22Rv1 (cell line): ENCODE measurements around the gene PRELID3B.

Experiments used
- H3K27ac ChIP-seq: fragments of 450-650 bp; 2 replicates; pipeline ENCODE4 v1.5.1; 2017
- CTCF ChIP-seq: fragments of 450-650 bp; IDR thresholded peaks from 2 replicates; pipeline ENCODE4 v1.5.1; 2017; ENCODE audit warnings: mild to moderate bottlenecking
- ZFX ChIP-seq: fragments of 450-650 bp; IDR thresholded peaks from 2 replicates; pipeline ENCODE4 v1.6.1; 2017; ENCODE audit warnings: antibody characterized with exemption, borderline replicate concordance

Gene PRELID3B

DNA sequence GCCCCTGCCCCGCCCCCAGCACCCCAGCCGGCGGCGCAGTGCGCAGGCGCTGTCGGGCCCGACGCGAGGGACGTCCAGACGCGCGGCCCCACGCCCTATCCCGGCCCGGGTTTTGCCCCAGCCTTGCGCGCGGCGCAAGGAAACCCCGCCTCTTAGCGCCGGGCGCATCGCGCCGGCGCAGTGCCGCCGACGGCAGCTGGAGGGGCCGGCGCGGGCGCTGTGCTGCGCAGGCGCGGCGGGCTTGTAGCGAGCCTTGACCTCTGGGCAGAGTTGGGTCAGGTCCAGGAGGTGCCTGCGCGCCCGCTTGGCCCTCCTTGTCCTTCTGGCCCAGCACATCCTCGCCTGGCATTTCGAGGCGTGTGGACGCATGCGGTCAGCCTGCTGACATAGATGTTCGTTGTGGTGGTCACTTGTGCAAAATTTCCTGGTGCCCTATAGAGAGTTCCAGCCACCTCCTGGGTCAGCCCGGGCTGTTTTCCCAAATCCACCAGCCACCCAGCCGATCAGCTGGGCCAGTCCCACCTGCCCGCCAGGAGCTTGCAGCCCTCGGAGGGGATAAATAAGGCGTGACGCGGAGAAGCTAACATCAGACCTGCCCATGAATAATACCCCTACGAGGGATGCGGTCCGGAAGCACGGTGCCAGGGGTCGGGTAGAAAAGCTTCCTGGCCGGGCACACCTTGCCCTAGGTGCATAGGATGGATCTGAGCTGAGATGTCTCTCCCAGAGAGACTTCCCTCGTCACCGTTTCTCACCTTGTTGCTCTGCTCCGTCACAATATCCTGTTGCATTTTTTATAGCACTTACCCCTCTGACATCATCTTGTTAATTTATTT is 428 bp upstream of the PRELID3B start:
- TF ChIP-seq ZFX: no peak
- no peak for TF ChIP-seq CTCF
- H3K27ac ChIP-seq: peak overlapping the region; percentile 66

DNA sequence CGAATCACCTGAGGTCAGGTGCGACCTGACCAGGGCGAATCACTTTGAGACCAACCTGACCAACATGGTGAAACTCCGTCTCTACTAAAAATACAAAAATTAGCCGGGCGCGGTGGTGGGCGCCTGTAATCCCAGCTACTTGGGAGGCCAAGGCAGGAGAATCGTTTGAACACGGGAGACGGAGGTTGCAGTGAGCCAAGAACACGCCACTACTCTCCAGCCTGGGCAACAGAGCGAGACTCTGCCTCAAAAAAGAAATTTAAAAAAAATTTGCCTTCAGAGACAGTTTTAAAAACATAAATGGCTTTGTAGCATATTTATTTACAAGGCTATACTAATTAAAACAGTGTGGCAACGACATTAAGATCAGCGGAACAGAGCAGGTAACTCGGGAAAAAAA is 1.1 kb downstream of the PRELID3B start:
- H3K27ac ChIP-seq: peak overlapping the region; percentile 66; the same call in 1 of the 2 replicates

DNA sequence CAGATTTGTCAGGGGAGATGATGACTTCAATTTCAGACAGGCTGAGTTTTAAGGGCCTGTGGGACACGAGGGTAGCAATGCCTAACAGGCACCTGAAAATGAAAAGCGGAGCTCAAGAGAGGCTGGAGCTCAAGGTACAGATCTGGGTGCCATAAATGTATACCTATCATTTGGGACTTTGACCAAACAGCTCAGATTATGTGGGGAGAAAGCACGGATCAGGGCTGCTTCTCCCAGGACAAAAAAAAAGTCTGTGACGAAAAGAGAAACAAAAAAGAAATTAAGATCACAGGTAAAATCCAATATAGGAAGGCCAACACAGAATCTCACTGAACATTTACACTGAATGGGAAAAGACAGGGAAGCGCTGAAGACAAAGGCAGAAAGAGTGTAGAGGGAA is 1.9 kb downstream of the PRELID3B start:
- TF ChIP-seq ZFX (no peak), CTCF (no peak)
- H3K27ac ChIP-seq: no peak overlapping the region

DNA sequence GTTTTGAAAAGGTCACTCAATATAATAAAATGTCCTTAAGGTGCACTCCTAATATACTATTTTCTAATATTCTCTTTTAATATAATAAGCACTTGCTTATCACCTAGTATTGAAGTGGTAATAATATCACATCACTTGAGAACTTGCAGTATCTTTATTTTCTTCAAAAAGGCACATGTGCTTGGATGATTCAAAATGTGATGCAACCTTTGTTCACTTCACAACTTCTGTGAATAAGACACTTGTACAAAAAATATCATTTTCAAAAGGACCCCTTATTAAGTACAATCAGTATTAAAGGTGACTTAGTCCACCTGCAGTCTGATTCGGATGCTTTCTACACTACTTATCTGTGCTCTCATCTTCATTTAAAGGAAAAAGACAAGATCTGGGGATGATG is 3.4 kb downstream of the PRELID3B start:
- TF ChIP-seq ZFX (no peak), CTCF (no peak)

DNA sequence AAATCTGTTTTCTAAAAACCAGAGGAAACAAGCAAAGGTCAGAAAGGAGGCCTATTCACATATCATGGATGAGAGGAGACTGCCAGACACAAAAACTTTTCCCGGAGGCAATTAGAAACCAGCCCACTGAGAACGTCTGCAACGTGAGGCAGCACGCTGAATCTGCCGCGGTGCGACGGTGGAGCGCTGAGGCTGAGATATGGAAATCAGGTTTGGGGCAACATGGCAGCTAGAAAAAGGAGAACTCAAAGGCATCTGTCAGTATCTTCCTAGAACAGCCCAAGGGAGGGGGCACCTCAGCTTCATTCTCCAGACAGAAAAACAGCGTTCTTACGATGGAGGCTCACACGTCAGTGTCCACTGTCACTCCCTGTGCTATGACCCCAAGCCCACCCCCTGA is 5.2 kb downstream of the PRELID3B start:
- H3K27ac ChIP-seq: no peak overlapping the region
- TF ChIP-seq CTCF (no peak), ZFX (no peak)

More for the DNA sequence above, 3.4 kb downstream of the PRELID3B start:
- H3K27ac ChIP-seq: no peak overlapping the region

DNA sequence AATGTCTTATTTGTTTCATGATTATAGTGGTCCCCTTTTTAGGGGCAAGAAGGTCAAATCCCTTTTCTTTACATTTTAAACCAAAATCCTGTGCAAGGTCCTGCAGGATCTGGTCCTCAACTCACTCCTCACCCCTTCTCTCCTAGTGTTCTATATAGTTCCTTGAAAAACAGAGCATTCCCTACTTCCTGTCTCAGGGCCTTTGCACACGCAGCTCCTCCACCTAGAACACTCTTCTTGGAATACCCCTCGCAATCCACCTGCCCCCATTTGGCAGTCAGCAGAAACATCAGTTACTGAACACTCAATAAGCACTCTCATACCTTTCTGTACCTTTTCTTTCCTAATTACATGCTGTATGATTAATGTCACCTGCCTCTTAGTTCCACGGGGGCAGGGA is 7.2 kb downstream of the PRELID3B start:
- H3K27ac ChIP-seq: no peak overlapping the region

DNA sequence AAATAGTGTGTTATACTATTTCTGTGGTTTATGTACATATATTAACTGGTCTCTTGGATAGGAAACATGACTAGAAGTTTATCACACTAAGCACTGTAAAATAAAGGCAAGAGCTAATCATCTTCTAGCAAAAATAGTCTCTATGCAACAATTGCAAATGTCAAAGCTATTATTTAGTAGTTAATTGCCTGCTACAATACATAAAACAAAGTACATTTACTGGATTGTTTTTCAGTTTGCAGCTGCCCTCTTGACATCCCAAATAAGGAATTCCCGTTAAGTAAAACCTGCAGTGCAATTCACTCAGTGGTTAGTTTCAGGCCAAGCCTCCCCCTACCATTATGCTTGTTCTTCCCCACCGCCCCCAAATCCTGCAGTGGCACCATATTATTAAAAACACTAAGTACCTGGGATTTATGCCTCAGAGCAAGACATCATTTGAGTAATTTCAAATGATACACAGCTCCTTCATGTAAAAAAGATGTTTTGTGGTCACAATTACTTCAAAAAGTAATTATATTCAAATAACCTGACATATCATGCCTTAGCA is 8.9 kb downstream of the PRELID3B start:
- TF ChIP-seq CTCF: no peak
- TF ChIP-seq ZFX: no peak
- H3K27ac ChIP-seq: peak overlapping the region; percentile 77

More for the DNA sequence above, 7.2 kb downstream of the PRELID3B start:
- no peak for TF ChIP-seq ZFX
- TF ChIP-seq CTCF: no peak
